Cardiac septum (tissue), 1 donor: ENCODE data around the gene LIMK2. TPM values are rescaled to one million over a fixed set of nuclear protein-coding genes. Genes with fewer than 3 reads are reported as not detected.

Experiments
- DNase-seq: peaks from one replicate; pipeline ENCODE4 v3.0.0-alpha.2; 2020; ENCODE audit warnings: low spot score
- intact Hi-C: fragments of 100-400 bp; cut with DNase I; formaldehyde crosslinking; loops from one replicate; pipeline ENCODE4 v1.14.0; 2022
- total RNA-seq: library from RNA; stranded (reverse); fragmentation: NEBNext Ultra II Directional; extraction: Animal tissue kit (Norgen Biotek cat#: 25700); gene quantifications from one replicate; pipeline ENCODE4 v1.2.1, GENCODE V29; 2021
- donor health status: DM: no; HTN: no; CAD: no.

LIMK2 gene
- total RNA-seq, 1 donor from 2014 or later, result 13.1 TPM

- DNase-seq, result no peak
- intact Hi-C loops, result no loop called here
These were observed 52.0 kb downstream of the LIMK2 start for GRCh38 chr22:31263896-31264640.

- intact Hi-C loops, result no loop called here
- DNase-seq, result no peak
These were observed 56.2 kb downstream of the LIMK2 start for GRCh38 chr22:31268281-31268680.

- intact Hi-C loops, result loop anchor here (5.0 to 10.0 kb wide), 2 partner anchors 58 to 165 kb away; partner anchors contain the start of genes LIMK2 and SELENOM
- DNase-seq, result no peak
These were observed 57.9 kb downstream of the LIMK2 start for GRCh38 chr22:31269892-31270579.

- intact Hi-C loops, result loop anchor here (5.0 to 10.0 kb wide), 2 partner anchors 59 to 166 kb away; partner anchors contain the start of genes LIMK2 and SELENOM
- DNase-seq, result no peak
These were observed 58.9 kb downstream of the LIMK2 start for GRCh38 chr22:31271026-31271425.

GRCh38 chr22:31271485-31271884 is 59.4 kb downstream of the LIMK2 start:
- DNase-seq, result peak; percentile 44
- intact Hi-C loops, result loop anchor here (5.0 to 10.0 kb wide), 2 partner anchors 59 to 167 kb away; partner anchors contain the start of genes LIMK2 and SELENOM

- peak; percentile 74 for DNase-seq
- intact Hi-C loops, result loop anchor here (5.0 to 10.0 kb wide), 2 partner anchors 60 to 168 kb away; partner anchors contain the start of genes LIMK2 and SELENOM
These were observed 60.7 kb downstream of the LIMK2 start for GRCh38 chr22:31272522-31273446.

- intact Hi-C loops, result loop anchor here (5.0 to 10.0 kb wide), 2 partner anchors 62 to 169 kb away; partner anchors contain the start of genes LIMK2 and SELENOM
- DNase-seq, result peak; percentile 14
These were observed 61.9 kb downstream of the LIMK2 start for GRCh38 chr22:31274017-31274416.

- intact Hi-C loops, result loop anchor here (10.0 kb wide), 1 partner anchor 170 kb away; the partner anchor contains the start of gene SELENOM
- peak; percentile 29 for DNase-seq
These were observed 62.9 kb downstream of the LIMK2 start for GRCh38 chr22:31275018-31275417.

- no peak for DNase-seq
- intact Hi-C loops, result loop anchor here (10.0 kb wide), 1 partner anchor 171 kb away; the partner anchor contains the start of gene SELENOM
These were observed 63.5 kb downstream of the LIMK2 start for GRCh38 chr22:31275576-31275975.

- intact Hi-C loops, result loop anchor here (10.0 kb wide), 1 partner anchor 172 kb away; the partner anchor contains the start of gene SELENOM
- DNase-seq, result peak; percentile 24
These were observed 64.5 kb downstream of the LIMK2 start for GRCh38 chr22:31276426-31277167.

GRCh38 chr22:31277741-31278140 is 65.6 kb downstream of the LIMK2 start:
- intact Hi-C loops, result loop anchor here (10.0 kb wide), 1 partner anchor 173 kb away; the partner anchor contains the start of gene SELENOM

GRCh38 chr22:31278151-31278621 is 66.1 kb downstream of the LIMK2 start:
- intact Hi-C loops, result loop anchor here (10.0 kb wide), 1 partner anchor 173 kb away; the partner anchor contains the start of gene SELENOM
- peak; percentile 60 for DNase-seq

More at GRCh38 chr22:31277741-31278140, 65.6 kb downstream of the LIMK2 start:
- peak; percentile 6 for DNase-seq

GRCh38 chr22:31278626-31279326 is 66.7 kb downstream of the LIMK2 start:
- intact Hi-C loops, result loop anchor here (10.0 kb wide), 1 partner anchor 174 kb away; the partner anchor contains the start of gene SELENOM

GRCh38 chr22:31279327-31279669 is 67.2 kb downstream of the LIMK2 start:
- DNase-seq, result peak; percentile 5
- intact Hi-C loops, result loop anchor here (10.0 kb wide), 1 partner anchor 174 kb away; the partner anchor contains the start of gene SELENOM

More at GRCh38 chr22:31278626-31279326, 66.7 kb downstream of the LIMK2 start:
- peak; percentile 67 for DNase-seq

- peak; percentile 6 for DNase-seq
- intact Hi-C loops, result loop anchor here (10.0 kb wide), 1 partner anchor 175 kb away; the partner anchor contains the start of gene SELENOM
These were observed 67.9 kb downstream of the LIMK2 start for GRCh38 chr22:31279821-31280505.

- DNase-seq, result peak; percentile 64
- intact Hi-C loops, result no loop called here
These were observed 69.6 kb downstream of the LIMK2 start for GRCh38 chr22:31281733-31282132.
